ENCODE data around the gene IGHMBP2.

The IGHMBP2 gene

GRCh38 chr11:68948935-68949334 lies 45.2 kb downstream of the IGHMBP2 start:
- H3K18ac ChIP-seq (ENCODE audit: low read length), result no peak overlapping the region
- H2AFZ ChIP-seq (ENCODE audit: insufficient read depth, low read length, poor library complexity), result no peak overlapping the region
- no peak overlapping the region for H2BK120ac ChIP-seq (ENCODE audit: insufficient read depth, low read length, poor library complexity)
- no peaks in the 10 kb centered on the region for H3K9me3 ChIP-seq (ENCODE audit: insufficient read depth, low read depth, low read length)
- no peak overlapping the region for H4K91ac ChIP-seq (ENCODE audit: low read depth, low read length)
- no peak overlapping the region for H4K12ac ChIP-seq (ENCODE audit: low read depth, low read length)
- no peak overlapping the region for H2BK12ac ChIP-seq (ENCODE audit: low read length)
- H3K4me2 ChIP-seq (ENCODE audit: low read length), result no peak overlapping the region
- DNase-seq, result peak; percentile 54 to 65
- no peak overlapping the region for H3K14ac ChIP-seq (ENCODE audit: low read length)
- H3K4me3 ChIP-seq (ENCODE audit: low read depth, low read length), result no peak overlapping the region
- H3K4ac ChIP-seq (ENCODE audit: low read depth, low read length), result no peak overlapping the region
- no peak overlapping the region for H3K23ac ChIP-seq (ENCODE audit: low read length)
- WGBS (ENCODE audit: extremely low coverage, insufficient coverage, insufficient read length), result no CpG with 5 or more reads among the region's 17 CpGs
- no peak overlapping the region for H3K27ac ChIP-seq (ENCODE audit: low read depth, low read length)
- no peaks in the 10 kb centered on the region for H3K4me1 ChIP-seq (ENCODE audit: control insufficient read depth in 1 of 2, insufficient read depth in 2 of 2, low read length in 2 of 2)
- H3K27me3 ChIP-seq (ENCODE audit: insufficient read depth, low read length), result no peaks in the 10 kb centered on the region
- no peaks in the 10 kb centered on the region for H3K79me1 ChIP-seq (ENCODE audit: low read length)
- H2AK5ac ChIP-seq (ENCODE audit: low read length), result no peak overlapping the region
- H3K79me2 ChIP-seq (ENCODE audit: control insufficient read depth, insufficient read depth, low read length, poor library complexity), result no peaks in the 10 kb centered on the region
- H3K36me3 ChIP-seq (ENCODE audit: control insufficient read depth in 1 of 2, insufficient read depth in 2 of 2, low read length in 2 of 2), result no peaks in the 10 kb centered on the region
- no peak overlapping the region for H2BK5ac ChIP-seq (ENCODE audit: low read depth, low read length, poor library complexity)
- no peak overlapping the region for H4K8ac ChIP-seq (ENCODE audit: low read depth, low read length)
- H3K9ac ChIP-seq (ENCODE audit: low read length), result no peak overlapping the region

- H4K91ac ChIP-seq (ENCODE audit: low read depth, low read length), result no peak overlapping the region
- no peaks in the 10 kb centered on the region for H3K9me3 ChIP-seq (ENCODE audit: insufficient read depth, low read depth, low read length)
- no peaks in the 10 kb centered on the region for H3K36me3 ChIP-seq (ENCODE audit: control insufficient read depth in 1 of 2, insufficient read depth in 2 of 2, low read length in 2 of 2)
- no peaks in the 10 kb centered on the region for H3K79me1 ChIP-seq (ENCODE audit: low read length)
- H3K4me2 ChIP-seq (ENCODE audit: low read length), result no peak overlapping the region
- no peak overlapping the region for H4K8ac ChIP-seq (ENCODE audit: low read depth, low read length)
- H2BK120ac ChIP-seq (ENCODE audit: insufficient read depth, low read length, poor library complexity), result no peak overlapping the region
- H2AK5ac ChIP-seq (ENCODE audit: low read length), result no peak overlapping the region
- no peaks in the 10 kb centered on the region for H3K27me3 ChIP-seq (ENCODE audit: insufficient read depth, low read length)
- H2BK5ac ChIP-seq (ENCODE audit: low read depth, low read length, poor library complexity), result no peak overlapping the region
- H4K12ac ChIP-seq (ENCODE audit: low read depth, low read length), result no peak overlapping the region
- no peak overlapping the region for H2AFZ ChIP-seq (ENCODE audit: insufficient read depth, low read length, poor library complexity)
- WGBS (ENCODE audit: extremely low coverage, insufficient coverage, insufficient read length), result no CpG with 5 or more reads among the region's 5 CpGs
- no peak overlapping the region for H3K18ac ChIP-seq (ENCODE audit: low read length)
- DNase-seq, result peak in 1 of 2 donors; percentile 40
- no peaks in the 10 kb centered on the region for H3K79me2 ChIP-seq (ENCODE audit: control insufficient read depth, insufficient read depth, low read length, poor library complexity)
- no peak overlapping the region for H3K9ac ChIP-seq (ENCODE audit: low read length)
- no peak overlapping the region for H2BK12ac ChIP-seq (ENCODE audit: low read length)
- no peak overlapping the region for H3K4me3 ChIP-seq (ENCODE audit: low read depth, low read length)
- H3K14ac ChIP-seq (ENCODE audit: low read length), result no peak overlapping the region
- H3K4ac ChIP-seq (ENCODE audit: low read depth, low read length), result no peak overlapping the region
- H3K23ac ChIP-seq (ENCODE audit: low read length), result no peak overlapping the region
- no peaks in the 10 kb centered on the region for H3K4me1 ChIP-seq (ENCODE audit: control insufficient read depth in 1 of 2, insufficient read depth in 2 of 2, low read length in 2 of 2)
- H3K27ac ChIP-seq (ENCODE audit: low read depth, low read length), result no peak overlapping the region
Observed at GRCh38 chr11:68950270-68950669, 46.6 kb downstream of the IGHMBP2 start.

GRCh38 chr11:68950762-68951161 lies 47.1 kb downstream of the IGHMBP2 start:
- Histone ChIP-seq H3K14ac (ENCODE audit: low read length) (no peak overlapping the region), H3K23ac (ENCODE audit: low read length) (no peak overlapping the region), H3K4me1 (ENCODE audit: control insufficient read depth in 1 of 2, insufficient read depth in 2 of 2, low read length in 2 of 2) (no peaks in the 10 kb centered on the region), H4K91ac (ENCODE audit: low read depth, low read length) (no peak overlapping the region), H2BK12ac (ENCODE audit: low read length) (no peak overlapping the region), H4K12ac (ENCODE audit: low read depth, low read length) (no peak overlapping the region), H2AK5ac (ENCODE audit: low read length) (no peak overlapping the region), H3K18ac (ENCODE audit: low read length) (no peak overlapping the region), H2AFZ (ENCODE audit: insufficient read depth, low read length, poor library complexity) (no peak overlapping the region), H3K9me3 (ENCODE audit: insufficient read depth, low read depth, low read length) (no peaks in the 10 kb centered on the region), H3K27ac (ENCODE audit: low read depth, low read length) (no peak overlapping the region), H3K4me3 (ENCODE audit: low read depth, low read length) (no peak overlapping the region), H3K79me1 (ENCODE audit: low read length) (no peaks in the 10 kb centered on the region), H3K36me3 (ENCODE audit: control insufficient read depth in 1 of 2, insufficient read depth in 2 of 2, low read length in 2 of 2) (no peaks in the 10 kb centered on the region), H3K4me2 (ENCODE audit: low read length) (no peak overlapping the region), H3K79me2 (ENCODE audit: control insufficient read depth, insufficient read depth, low read length, poor library complexity) (no peaks in the 10 kb centered on the region), H3K27me3 (ENCODE audit: insufficient read depth, low read length) (no peaks in the 10 kb centered on the region), H3K4ac (ENCODE audit: low read depth, low read length) (no peak overlapping the region), H4K8ac (ENCODE audit: low read depth, low read length) (no peak overlapping the region), H3K9ac (ENCODE audit: low read length) (no peak overlapping the region), H2BK5ac (ENCODE audit: low read depth, low read length, poor library complexity) (no peak overlapping the region), H2BK120ac (ENCODE audit: insufficient read depth, low read length, poor library complexity) (no peak overlapping the region)
- WGBS (ENCODE audit: extremely low coverage, insufficient coverage, insufficient read length), result no CpG with 5 or more reads among the region's 9 CpGs
- no peak for DNase-seq

GRCh38 chr11:68954836-68955606 lies 51.3 kb downstream of the IGHMBP2 start:
- Histone ChIP-seq H4K12ac (ENCODE audit: low read depth, low read length) (no peak overlapping the region), H3K4me3 (ENCODE audit: low read depth, low read length) (no peak overlapping the region), H3K9ac (ENCODE audit: low read length) (peak overlapping the region; percentile 25), H2BK5ac (ENCODE audit: low read depth, low read length, poor library complexity) (no peak overlapping the region), H3K4me2 (ENCODE audit: low read length) (no peak overlapping the region), H2BK12ac (ENCODE audit: low read length) (no peak overlapping the region), H2BK120ac (ENCODE audit: insufficient read depth, low read length, poor library complexity) (no peak overlapping the region), H3K79me1 (ENCODE audit: low read length) (no peaks in the 10 kb centered on the region), H3K23ac (ENCODE audit: low read length) (no peak overlapping the region), H4K91ac (ENCODE audit: low read depth, low read length) (no peak overlapping the region), H3K9me3 (ENCODE audit: insufficient read depth, low read depth, low read length) (no peaks in the 10 kb centered on the region), H3K36me3 (ENCODE audit: control insufficient read depth in 1 of 2, insufficient read depth in 2 of 2, low read length in 2 of 2) (no peaks in the 10 kb centered on the region), H4K8ac (ENCODE audit: low read depth, low read length) (no peak overlapping the region), H3K27ac (ENCODE audit: low read depth, low read length) (no peak overlapping the region), H3K27me3 (ENCODE audit: insufficient read depth, low read length) (no peaks in the 10 kb centered on the region), H2AK5ac (ENCODE audit: low read length) (no peak overlapping the region), H3K14ac (ENCODE audit: low read length) (no peak overlapping the region), H3K4me1 (ENCODE audit: control insufficient read depth in 1 of 2, insufficient read depth in 2 of 2, low read length in 2 of 2) (no peaks in the 10 kb centered on the region), H3K18ac (ENCODE audit: low read length) (no peak overlapping the region), H2AFZ (ENCODE audit: insufficient read depth, low read length, poor library complexity) (no peak overlapping the region), H3K79me2 (ENCODE audit: control insufficient read depth, insufficient read depth, low read length, poor library complexity) (no peaks in the 10 kb centered on the region), H3K4ac (ENCODE audit: low read depth, low read length) (no peak overlapping the region)
- DNase-seq, result peak in 1 of 2 donors; percentile 22
- WGBS (ENCODE audit: extremely low coverage, insufficient coverage, insufficient read length), result no CpG with 5 or more reads among the region's 30 CpGs
